ENCODE measurements around the gene GMDS. TPM values are rescaled to one million over a fixed set of nuclear protein-coding genes. Genes with fewer than 3 reads are reported as not detected.

The GMDS gene
- total RNA-seq, 1 donor from 2014 or later, result 7.2 TPM

GRCh38 chr6:1795910-1796309 is 449.5 kb downstream of the GMDS start:
- Histone ChIP-seq H3K36me3 (no peaks in the 10 kb centered on the region), H3K9me3 (replicated peaks) (no peaks in the 10 kb centered on the region), H3K4me3 (no peak overlapping the region), H3K27ac (replicated peaks) (no peak overlapping the region), H3K4me1 (peaks cover 16% of the 10 kb centered on the region), H3K27me3 (ENCODE audit: low read depth) (no peaks in the 10 kb centered on the region)
- DNase-seq, result no peak
- intact Hi-C loops (cut with micrococcal nuclease), result no loop called here
- TF ChIP-seq, protein P1, sequence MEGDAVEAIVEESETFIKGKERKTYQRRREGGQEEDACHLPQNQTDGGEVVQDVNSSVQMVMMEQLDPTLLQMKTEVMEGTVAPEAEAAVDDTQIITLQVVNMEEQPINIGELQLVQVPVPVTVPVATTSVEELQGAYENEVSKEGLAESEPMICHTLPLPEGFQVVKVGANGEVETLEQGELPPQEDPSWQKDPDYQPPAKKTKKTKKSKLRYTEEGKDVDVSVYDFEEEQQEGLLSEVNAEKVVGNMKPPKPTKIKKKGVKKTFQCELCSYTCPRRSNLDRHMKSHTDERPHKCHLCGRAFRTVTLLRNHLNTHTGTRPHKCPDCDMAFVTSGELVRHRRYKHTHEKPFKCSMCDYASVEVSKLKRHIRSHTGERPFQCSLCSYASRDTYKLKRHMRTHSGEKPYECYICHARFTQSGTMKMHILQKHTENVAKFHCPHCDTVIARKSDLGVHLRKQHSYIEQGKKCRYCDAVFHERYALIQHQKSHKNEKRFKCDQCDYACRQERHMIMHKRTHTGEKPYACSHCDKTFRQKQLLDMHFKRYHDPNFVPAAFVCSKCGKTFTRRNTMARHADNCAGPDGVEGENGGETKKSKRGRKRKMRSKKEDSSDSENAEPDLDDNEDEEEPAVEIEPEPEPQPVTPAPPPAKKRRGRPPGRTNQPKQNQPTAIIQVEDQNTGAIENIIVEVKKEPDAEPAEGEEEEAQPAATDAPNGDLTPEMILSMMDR (IDR thresholded peaks at IDR 0.05; ENCODE audit: borderline replicate concordance), result no peak

- TF ChIP-seq, protein P1 (IDR thresholded peaks at IDR 0.05; ENCODE audit: borderline replicate concordance), result peak; percentile 23
- intact Hi-C loops (cut with micrococcal nuclease), result no loop called here
- no peak for DNase-seq
These were observed 452.4 kb downstream of the GMDS start for GRCh38 chr6:1792989-1793388.

DNA sequence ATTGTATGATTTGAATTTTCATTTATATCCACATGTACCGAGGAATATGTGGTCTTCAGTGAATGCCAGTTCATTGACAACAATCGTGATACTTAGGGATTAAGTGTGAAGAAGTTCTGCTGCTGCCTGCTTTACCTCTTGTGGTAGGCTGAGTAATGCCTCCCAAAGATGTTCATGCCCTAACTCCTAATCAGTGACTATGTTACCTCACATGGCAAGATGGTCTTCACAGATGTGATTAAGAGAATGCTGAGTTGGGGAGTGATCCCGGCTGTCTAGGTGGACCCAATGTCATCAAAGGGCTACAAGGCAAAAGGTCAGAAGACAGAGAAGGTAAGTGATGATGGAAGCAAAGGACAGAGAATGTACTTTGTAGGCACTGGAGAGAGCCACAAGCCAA is 454.7 kb downstream of the GMDS start:
- Histone ChIP-seq H3K27ac (replicated peaks) (no peak overlapping the region), H3K27me3 (ENCODE audit: low read depth) (no peaks in the 10 kb centered on the region), H3K4me3 (no peak overlapping the region), H3K36me3 (no peaks in the 10 kb centered on the region), H3K4me1 (peaks cover 6% of the 10 kb centered on the region), H3K9me3 (replicated peaks) (no peaks in the 10 kb centered on the region)
- TF ChIP-seq, protein P1 (IDR thresholded peaks at IDR 0.05; ENCODE audit: borderline replicate concordance), result no peak
- DNase-seq, result no peak
- intact Hi-C loops (cut with micrococcal nuclease), result no loop called here

More at GRCh38 chr6:1792989-1793388, 452.4 kb downstream of the GMDS start:
- H3K4me1 ChIP-seq, result peaks cover 14% of the 10 kb centered on the region
- H3K9me3 ChIP-seq (replicated peaks), result no peaks in the 10 kb centered on the region
- H3K27me3 ChIP-seq (ENCODE audit: low read depth), result no peaks in the 10 kb centered on the region
- H3K27ac ChIP-seq (replicated peaks), result no peak overlapping the region
- no peak overlapping the region for H3K4me3 ChIP-seq
- no peaks in the 10 kb centered on the region for H3K36me3 ChIP-seq

GRCh38 chr6:1789092-1789491 is 456.3 kb downstream of the GMDS start:
- H3K27ac ChIP-seq (replicated peaks), result no peak overlapping the region

DNA sequence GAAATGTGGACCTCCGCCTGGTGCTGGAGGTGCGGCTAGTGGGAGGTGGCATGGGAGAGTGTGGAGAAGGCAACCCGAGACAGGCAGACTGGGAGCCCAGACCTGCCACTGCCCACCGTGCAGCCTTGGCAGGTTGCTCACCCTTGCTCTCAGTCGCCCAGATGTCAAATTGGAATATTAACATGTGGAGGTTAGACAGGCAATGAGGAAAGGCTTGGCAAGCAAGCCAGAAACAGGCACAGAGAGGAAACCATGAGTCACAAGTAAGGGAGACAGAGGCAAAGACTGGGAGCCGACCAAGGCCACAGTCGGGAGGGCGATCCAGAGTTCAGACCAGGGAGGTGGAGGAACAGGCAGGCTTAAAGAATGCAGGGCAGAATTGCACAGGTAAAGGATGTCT is 457.5 kb downstream of the GMDS start:
- no peaks in the 10 kb centered on the region for H3K27me3 ChIP-seq (ENCODE audit: low read depth)
- H3K4me1 ChIP-seq, result peaks cover 14% of the 10 kb centered on the region
- no peak overlapping the region for H3K4me3 ChIP-seq
- H3K36me3 ChIP-seq, result no peaks in the 10 kb centered on the region
- H3K27ac ChIP-seq (replicated peaks), result no peak overlapping the region
- DNase-seq, result no peak
- TF ChIP-seq, protein P1 (IDR thresholded peaks at IDR 0.05; ENCODE audit: borderline replicate concordance), result no peak
- intact Hi-C loops (cut with micrococcal nuclease), result no loop called here
- no peaks in the 10 kb centered on the region for H3K9me3 ChIP-seq (replicated peaks)

More at GRCh38 chr6:1789092-1789491, 456.3 kb downstream of the GMDS start:
- H3K9me3 ChIP-seq (replicated peaks), result no peaks in the 10 kb centered on the region
- intact Hi-C loops (cut with micrococcal nuclease), result no loop called here
- DNase-seq, result no peak
- TF ChIP-seq, protein P1 (IDR thresholded peaks at IDR 0.05; ENCODE audit: borderline replicate concordance), result no peak
- H3K4me3 ChIP-seq, result no peak overlapping the region
- H3K27me3 ChIP-seq (ENCODE audit: low read depth), result no peaks in the 10 kb centered on the region
- H3K36me3 ChIP-seq, result no peaks in the 10 kb centered on the region
- peaks cover 14% of the 10 kb centered on the region for H3K4me1 ChIP-seq

Data from left ventricle myocardium inferior (tissue), 1 donor.